Tibial nerve (tissue), 4 donors: ENCODE data around the gene ZBTB20. TPM values are rescaled to one million over a fixed set of nuclear protein-coding genes. Genes with fewer than 3 reads are reported as not detected.

Source experiments
- DNase-seq, 2 donors: peaks; one replicate each; pipeline ENCODE4 v3.0.0-alpha.2; 2019; ENCODE audit warnings: low spot score in 2 of 2
- H3K27ac ChIP-seq, 4 donors: fragments of 200-600 bp; sonication (generic) in 3 of 4; one replicate each; pipeline ENCODE4 v1.5.1; 2017 to 2019; ENCODE audit warnings: mild to moderate bottlenecking in 1 of 4
- H3K27me3 ChIP-seq, 2 donors: fragments of 200-600 bp; sonication (generic) in 1 of 2; one replicate each; pipeline versions ENCODE4 v1.5.1 to v1.6.0; 2017 to 2019
- H3K36me3 ChIP-seq, 3 donors: fragments of 200-600 bp; sonication (generic); one replicate each; pipeline ENCODE4 v1.5.1; 2018 to 2019
- H3K4me1 ChIP-seq, 4 donors: fragments of 200-600 bp; sonication (generic) in 3 of 4; one replicate each; pipeline ENCODE4 v1.5.1; 2017 to 2019
- H3K4me3 ChIP-seq, 4 donors: fragments of 200-600 bp; sonication (generic) in 3 of 4; one replicate each; pipeline ENCODE4 v1.5.1; 2017 to 2019; ENCODE audit warnings: mild to moderate bottlenecking in 1 of 4, moderate library complexity in 1 of 4
- H3K9me3 ChIP-seq, 4 donors: fragments of 200-600 bp; sonication (generic) in 3 of 4; one replicate each; pipeline ENCODE4 v1.5.1; 2017 to 2019
- EP300 ChIP-seq, 2 donors: sonication (generic); formaldehyde crosslinking; IDR thresholded peaks; one replicate each; pipeline ENCODE4 v1.6.1; 2017; ENCODE audit warnings: antibody characterized with exemption in 2 of 2, mild to moderate bottlenecking in 1 of 2
- POLR2A ChIP-seq, 2 donors: fragments of 450-650 bp; IDR thresholded peaks; one replicate each; pipeline ENCODE4 v1.6.1; 2017; ENCODE audit warnings: antibody characterized with exemption in 2 of 2, mild to moderate bottlenecking in 2 of 2, moderate library complexity in 2 of 2
- WGBS, 2 donors: methylation state at CpG; one replicate each; pipeline ENCODE4 v1.1.5; 2018; 5-methylcytosine and 5-hydroxymethylcytosine counted together
- total RNA-seq, 4 donors: library from RNA; depleted of rRNA; stranded (reverse); fragments of >200 nt; gene quantifications; one replicate each; pipeline ENCODE4 v1.1.0, GENCODE V29; 2016
- TF ChIP-seq, protein P1 (sequence below), 5 experiments: fragments of 200-600 bp in 3 of 5; fragments of 450-650 bp in 2 of 5; sonication (generic) in 3 of 5; IDR thresholded peaks; one replicate each; pipeline ENCODE4 v1.5.1; 2016 to 2019; ENCODE audit warnings: antibody characterized with exemption in 5 of 5, mild to moderate bottlenecking in 3 of 5, moderate library complexity in 2 of 5

The ZBTB20 gene
- total RNA-seq, 4 donors from 2014 or later, result 63.3 to 127 (median 102) TPM

GRCh38 chr3:114645392-114645791 is 501.7 kb downstream of the ZBTB20 start:
- H3K4me1 ChIP-seq, result peaks cover 0 to 34% (median 8%) of the 10 kb centered on the region in 4 donors
- WGBS, 2 donors, result 44 to 53% methylated on average over 1 of the region's 1 CpG
- H3K27me3 ChIP-seq, result no peaks in the 10 kb centered on the region
- no peak for DNase-seq
- H3K27ac ChIP-seq, result no peak overlapping the region
- H3K9me3 ChIP-seq, result no peaks in the 10 kb centered on the region
- no peaks in the 10 kb centered on the region for H3K36me3 ChIP-seq
- H3K4me3 ChIP-seq, result no peak overlapping the region
- no peak for TF ChIP-seq EP300 (IDR thresholded peaks at IDR 0.05)
- TF ChIP-seq, protein P1, sequence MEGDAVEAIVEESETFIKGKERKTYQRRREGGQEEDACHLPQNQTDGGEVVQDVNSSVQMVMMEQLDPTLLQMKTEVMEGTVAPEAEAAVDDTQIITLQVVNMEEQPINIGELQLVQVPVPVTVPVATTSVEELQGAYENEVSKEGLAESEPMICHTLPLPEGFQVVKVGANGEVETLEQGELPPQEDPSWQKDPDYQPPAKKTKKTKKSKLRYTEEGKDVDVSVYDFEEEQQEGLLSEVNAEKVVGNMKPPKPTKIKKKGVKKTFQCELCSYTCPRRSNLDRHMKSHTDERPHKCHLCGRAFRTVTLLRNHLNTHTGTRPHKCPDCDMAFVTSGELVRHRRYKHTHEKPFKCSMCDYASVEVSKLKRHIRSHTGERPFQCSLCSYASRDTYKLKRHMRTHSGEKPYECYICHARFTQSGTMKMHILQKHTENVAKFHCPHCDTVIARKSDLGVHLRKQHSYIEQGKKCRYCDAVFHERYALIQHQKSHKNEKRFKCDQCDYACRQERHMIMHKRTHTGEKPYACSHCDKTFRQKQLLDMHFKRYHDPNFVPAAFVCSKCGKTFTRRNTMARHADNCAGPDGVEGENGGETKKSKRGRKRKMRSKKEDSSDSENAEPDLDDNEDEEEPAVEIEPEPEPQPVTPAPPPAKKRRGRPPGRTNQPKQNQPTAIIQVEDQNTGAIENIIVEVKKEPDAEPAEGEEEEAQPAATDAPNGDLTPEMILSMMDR (IDR thresholded peaks at IDR 0.05), result no peak
- TF ChIP-seq POLR2A (IDR thresholded peaks at IDR 0.05), result no peak

- no peak for DNase-seq
- Histone ChIP-seq H3K27me3 (no peaks in the 10 kb centered on the region), H3K36me3 (no peaks in the 10 kb centered on the region), H3K4me1 (peaks cover 0 to 31% (median 3%) of the 10 kb centered on the region in 4 donors), H3K27ac (no peak overlapping the region), H3K4me3 (no peak overlapping the region), H3K9me3 (no peaks in the 10 kb centered on the region)
- WGBS, 2 donors, result 94 to 95% methylated on average over 3 of the region's 3 CpGs
- TF ChIP-seq POLR2A (IDR thresholded peaks at IDR 0.05), result no peak
- TF ChIP-seq EP300 (IDR thresholded peaks at IDR 0.05), result no peak
- TF ChIP-seq, protein P1 (IDR thresholded peaks at IDR 0.05), result no peak
These were observed 502.7 kb downstream of the ZBTB20 start for GRCh38 chr3:114644367-114644766.

DNA sequence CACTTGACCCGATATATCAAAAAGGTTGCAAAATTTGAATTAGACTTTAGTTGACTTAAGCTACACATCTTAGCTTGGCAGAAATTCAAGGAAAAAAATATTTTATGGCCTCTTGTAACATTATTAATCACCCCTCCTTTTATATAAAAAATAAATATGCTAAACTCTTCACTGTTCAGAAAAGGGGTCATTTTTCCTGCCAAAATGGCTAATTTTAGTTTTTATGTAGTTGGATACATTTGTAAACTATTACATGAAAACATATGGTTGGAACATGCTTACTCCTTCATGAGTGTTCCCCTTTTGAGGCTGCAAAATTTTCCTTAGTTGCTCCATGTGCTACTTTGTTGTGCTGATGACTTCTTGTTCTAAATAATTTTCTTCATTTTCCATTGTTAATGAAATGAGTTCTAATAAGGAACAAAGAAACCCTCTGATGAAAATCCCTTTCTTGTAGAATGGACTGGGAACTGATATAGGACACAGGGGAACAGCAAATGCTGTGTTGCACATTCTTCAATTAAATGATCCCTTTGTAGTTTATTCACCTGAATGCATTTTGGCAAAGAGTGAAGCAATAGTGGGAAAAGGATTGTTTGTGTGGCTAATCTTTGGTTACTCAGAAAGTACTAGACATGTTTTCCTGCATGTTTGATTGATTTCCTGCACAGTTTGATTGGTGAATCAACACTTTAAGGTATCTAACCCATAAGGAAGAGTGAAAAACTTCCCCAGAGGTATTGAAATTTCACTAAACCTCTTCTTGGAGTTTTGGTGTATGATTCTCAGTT is 503.9 kb downstream of the ZBTB20 start:
- H3K9me3 ChIP-seq, result no peaks in the 10 kb centered on the region
- H3K27ac ChIP-seq, result peak overlapping the region in 1 of 4 donors; percentile 10
- H3K4me3 ChIP-seq, result no peak overlapping the region
- peaks cover 0 to 25% (median 0%) of the 10 kb centered on the region in 4 donors for H3K4me1 ChIP-seq
- WGBS, 2 donors, result 77 to 78% methylated on average over 1 of the region's 1 CpG
- no peak for DNase-seq
- H3K27me3 ChIP-seq, result no peaks in the 10 kb centered on the region
- H3K36me3 ChIP-seq, result no peaks in the 10 kb centered on the region
- no peak for TF ChIP-seq POLR2A (IDR thresholded peaks at IDR 0.05)

- no peak for DNase-seq
- WGBS, 2 donors, result 97 to 98% methylated on average over 2 of the region's 2 CpGs
These were observed 507.0 kb downstream of the ZBTB20 start for GRCh38 chr3:114640126-114640525.

GRCh38 chr3:114639171-114639570 is 507.9 kb downstream of the ZBTB20 start:
- Histone ChIP-seq H3K36me3 (peaks cover 0 to 6% (median 0%) of the 10 kb centered on the region in 3 donors), H3K4me3 (no peak overlapping the region), H3K9me3 (peaks cover 0 to 16% (median 3%) of the 10 kb centered on the region in 4 donors), H3K27me3 (no peaks in the 10 kb centered on the region), H3K27ac (peak overlapping the region in 3 of 4 donors; percentile 17 to 75 (median 58)), H3K4me1 (peaks cover 0 to 16% (median 0%) of the 10 kb centered on the region in 4 donors)
- DNase-seq, result no peak
- TF ChIP-seq, protein P1 (IDR thresholded peaks at IDR 0.05), result no peak
- TF ChIP-seq EP300 (IDR thresholded peaks at IDR 0.05) (no peak), POLR2A (IDR thresholded peaks at IDR 0.05) (no peak)
- 39 to 49% methylated on average over 1 of the region's 1 CpG for WGBS, 2 donors

More at GRCh38 chr3:114640126-114640525, 507.0 kb downstream of the ZBTB20 start:
- H3K27ac ChIP-seq, result peak overlapping the region in 1 of 4 donors; percentile 2
- no peaks in the 10 kb centered on the region for H3K27me3 ChIP-seq
- TF ChIP-seq EP300 (IDR thresholded peaks at IDR 0.05) (no peak), POLR2A (IDR thresholded peaks at IDR 0.05) (no peak)
- TF ChIP-seq, protein P1 (IDR thresholded peaks at IDR 0.05), result no peak
- H3K4me3 ChIP-seq, result no peak overlapping the region
- H3K36me3 ChIP-seq, result peaks cover 0 to 6% (median 0%) of the 10 kb centered on the region in 3 donors
- peaks cover 0 to 16% (median 0%) of the 10 kb centered on the region in 4 donors for H3K4me1 ChIP-seq
- peaks cover 0 to 16% (median 3%) of the 10 kb centered on the region in 4 donors for H3K9me3 ChIP-seq
